GM12878 (cell line): ENCODE results near the gene AEBP1. TPM values are rescaled to one million over a fixed set of nuclear protein-coding genes. Genes with fewer than 3 reads are reported as not detected.

Experiments used
- ATAC-seq: fragments of 200-7000 bp; cut with Tn5 transposase; 3 replicates; pipeline ENCODE4 v1.9.1; 2020; ENCODE audit warnings: mild to moderate bottlenecking, moderate library complexity
- BruUV-seq: library from RNA; stranded (reverse); fragments of 400-500 nt; replicated peaks from 2 replicates; lab custom pipeline; 2021; lab: Mats Ljungman, UMichigan
- CTCF ChIA-PET: fragments of 300-600 bp; sonication (Branson Sonifier 250); formaldehyde crosslinking; extraction: SDS; loops from one replicate; lab custom pipeline; 2021; ENCODE audit warnings: inconsistent platforms; lab: Yijun Ruan, JAX
- POLR2A ChIA-PET: fragments of 350-600 bp; formaldehyde crosslinking; extraction: SDS; loops from one replicate; lab custom pipeline; 2021; ENCODE audit warnings: inconsistent platforms; lab: Charles Lee
- RAD21 ChIA-PET: fragments of 300-600 bp; sonication (Branson Sonifier 250); formaldehyde crosslinking; loops from one replicate; lab custom pipeline; 2023; ENCODE audit warnings: antibody characterized with exemption; ENCODE audit not compliant: unreplicated experiment; lab: Charles Lee
- SMC1A ChIA-PET: fragments of 300-600 bp; sonication (Branson Sonifier 250); formaldehyde crosslinking; loops from one replicate; lab custom pipeline; 2023; ENCODE audit not compliant: unreplicated experiment, uncharacterized antibody; lab: Charles Lee
- DNase-seq: peaks from one replicate; pipeline ENCODE4 v3.0.0-alpha.2; 2011; ENCODE audit warnings: low read depth, low spot score
- FAIRE-seq: peaks from 3 replicates; lab custom pipeline; 2011; peaks lifted over from hg19 to GRCh38; lab: Jason Lieb, UNC
- H2AFZ ChIP-seq: 2 replicates; pipeline ENCODE4 v1.6.0; 2011; ENCODE audit warnings: low read depth, low read length, control low read depth; ENCODE audit not compliant: control insufficient read depth
- H3K27ac ChIP-seq: 2 replicates; pipeline ENCODE4 v1.5.1; 2011; ENCODE audit warnings: control low read depth; ENCODE audit not compliant: control insufficient read depth, insufficient read depth
- H3K27me3 ChIP-seq, 2 experiments: replicated peaks in 1 of 2; 2 replicates each; pipeline versions ENCODE4 v1.6.0 to v1.6.1; 2011; ENCODE audit warnings: low read length in 1 of 2; ENCODE audit not compliant: control insufficient read depth in 2 of 2, insufficient read depth in 2 of 2
- H3K36me3 ChIP-seq, 2 experiments: 2 replicates each; pipeline ENCODE4 v1.5.1; 2011; ENCODE audit warnings: low read length in 1 of 2; ENCODE audit not compliant: control insufficient read depth in 2 of 2, insufficient read depth in 2 of 2
- H3K4me1 ChIP-seq: 2 replicates; pipeline ENCODE4 v1.6.1; 2011; ENCODE audit warnings: mild to moderate bottlenecking, low read length, moderate library complexity, mixed read lengths; ENCODE audit not compliant: control insufficient read depth, insufficient read depth
- H3K4me2 ChIP-seq: 2 replicates; pipeline ENCODE4 v1.6.0; 2011; ENCODE audit warnings: control low read depth; ENCODE audit not compliant: control insufficient read depth, insufficient read depth
- H3K4me3 ChIP-seq: fragments of 200-600 bp; sonication (generic); 2 replicates; pipeline ENCODE4 v1.5.1; 2016
- H3K79me2 ChIP-seq: 2 replicates; pipeline ENCODE4 v1.6.0; 2011; ENCODE audit warnings: low read length; ENCODE audit not compliant: control insufficient read depth, insufficient read depth
- H3K9ac ChIP-seq: 2 replicates; pipeline ENCODE4 v1.8.0; 2011; ENCODE audit warnings: low read length, control low read depth, mixed read lengths; ENCODE audit not compliant: control insufficient read depth, insufficient read depth
- H3K9me3 ChIP-seq: replicated peaks from 3 replicates; pipeline ENCODE4 v1.5.1; 2011; ENCODE audit warnings: mild to moderate bottlenecking, low read length; ENCODE audit not compliant: control insufficient read depth, insufficient read depth
- H4K20me1 ChIP-seq: 2 replicates; pipeline ENCODE4 v1.6.0; 2011; ENCODE audit not compliant: control insufficient read depth, insufficient read depth
- ASH2L ChIP-seq: fragments of 300-600, 200-600 bp; sonication (generic); IDR thresholded peaks from 2 replicates; pipeline ENCODE4 v1.6.1; 2017; ENCODE audit warnings: low read depth, mild to moderate bottlenecking, borderline replicate concordance
- CTCF ChIP-seq, 3 experiments: IDR thresholded peaks in 2 of 3; conservative IDR thresholded peaks in 1 of 3; 2 replicates each; pipeline ENCODE4 v1.5.1; 2011; ENCODE audit warnings: low read depth in 3 of 3, low read length in 3 of 3, mild to moderate bottlenecking in 3 of 3, control low read depth in 2 of 3, moderate library complexity in 2 of 3, inconsistent platforms in 1 of 3, mixed read lengths in 1 of 3; ENCODE audit not compliant: control insufficient read depth in 2 of 3, insufficient read depth in 1 of 3; ENCODE audit errors: extremely low read depth in 1 of 3
- WGBS: methylation state at CpG from one replicate; pipeline ENCODE4 v1.1.6; 2016; ENCODE audit warnings: low lambda C conversion rate; ENCODE audit not compliant: insufficient replicate concordance, insufficient coverage; ENCODE audit errors: missing lambda C conversion rate; 5-methylcytosine and 5-hydroxymethylcytosine counted together
- in situ Hi-C: fragments of 300-500 bp; cut with MboI; formaldehyde crosslinking; loops from 9 replicates; pipeline ENCODE4 v1.14.3; 2018; ENCODE audit warnings: mixed read lengths
- intact Hi-C: fragments of 100-400 bp; cut with micrococcal nuclease; formaldehyde crosslinking; loops from one replicate; pipeline ENCODE4 v1.14.2; 2022; ENCODE audit not compliant: unreplicated experiment
- polyA plus RNA-seq, 11 experiments: library from polyadenylated mRNA; depleted of rRNA in 4 of 11; unstranded in 6 of 11; stranded (reverse) in 5 of 11; fragments of >200 nt; fragmentation: Nextera tagmentation in 4 of 11; fragmentation: Illumina TruSeq in 1 of 11; extraction: Ambion mirVana in 4 of 11; extraction: Trizol in 1 of 11; gene quantifications; 1 replicate in 1 of 11; 2 replicates in 10 of 11; pipeline versions ENCODE4 v1.2.1 to v1.2.3, GENCODE V29; 2011 to 2016; ENCODE audit warnings: inconsistent platforms in 2 of 11, missing spikeins in 2 of 11, low read depth in 1 of 11
- total RNA-seq, 4 experiments: library from RNA; depleted of rRNA in 3 of 4; stranded (reverse); fragments of >200 nt in 3 of 4; fragmentation: Illumina TruSeq in 1 of 4; extraction: Trizol in 1 of 4; gene quantifications; 2 replicates each; pipeline versions ENCODE4 v1.2.1 to v1.2.3, GENCODE V29; 2013 to 2021

Gene AEBP1
- total and polyA plus RNA-seq, 10 of the 15 experiments (the other 5 are each of a cell fraction or from before 2014, with no cell fraction given): 0.06 to 0.23 (median 0.11) TPM; not detected in 5

- no peak for TF ChIP-seq CTCF (IDR thresholded peaks at IDR 0.05 in 2 of 3, conservative IDR thresholded peaks at IDR 0.05 in 1 of 3; ENCODE audit: control insufficient read depth in 2 of 3, extremely low read depth in 1 of 3, insufficient read depth in 1 of 3, low read depth in 3 of 3, low read length in 3 of 3)
These were observed 30.3 kb upstream of the AEBP1 start (continued) for GRCh38 chr7:44073664-44074348.

DNA sequence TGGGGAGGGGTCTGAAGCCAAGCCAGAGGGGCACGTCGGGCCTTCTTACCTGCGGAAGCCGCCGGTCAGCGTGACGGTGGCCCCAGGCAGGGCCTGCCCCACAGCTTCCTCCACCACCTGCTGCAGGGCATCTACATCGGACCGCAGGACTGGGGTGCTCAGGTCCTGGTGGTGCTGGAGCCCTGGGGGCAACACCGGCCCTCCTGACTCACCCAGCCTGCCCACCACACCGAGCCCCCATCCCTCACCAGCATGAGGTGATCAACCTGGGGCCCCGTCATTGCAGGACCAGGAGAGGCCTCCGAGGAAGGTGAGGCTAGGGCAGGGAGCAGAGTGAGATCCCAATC lies 29.8 kb upstream of the AEBP1 start:
- WGBS: 66% methylated on average over 13 of the region's 13 CpGs
- no peak overlapping the region for H3K27ac ChIP-seq
- SMC1A ChIA-PET: interaction anchor here (0.6 kb wide), 1 partner anchor 354 kb away, joined by 3 read pairs; no protein-coding TSS in a partner anchor
- TF ChIP-seq ASH2L: no peak
- H2AFZ ChIP-seq: no peak overlapping the region
- no peak overlapping the region for H3K4me2 ChIP-seq
- no TSS peak for BruUV-seq
- FAIRE-seq: no peak
- peaks cover 4% of the 10 kb centered on the region for H3K4me1 ChIP-seq
- H3K79me2 ChIP-seq: no peaks in the 10 kb centered on the region; the same call in 1 of the 2 replicates
- H3K36me3 ChIP-seq: peaks cover 26 to 37% of the 10 kb centered on the region in 2 experiments
- in situ Hi-C loops (no loop called here), intact Hi-C loops (no loop called here)
- CTCF ChIA-PET: no interaction called here
- RAD21 ChIA-PET: no interaction called here
- no peak for DNase-seq
- no peak overlapping the region for H3K4me3 ChIP-seq
- POLR2A ChIA-PET: no interaction called here
- H4K20me1 ChIP-seq: no peaks in the 10 kb centered on the region
- no peak overlapping the region for H3K9ac ChIP-seq
- H3K9me3 ChIP-seq: no peaks in the 10 kb centered on the region
- H3K27me3 ChIP-seq: no peaks in the 10 kb centered on the region
- no peak for ATAC-seq
